ENCODE results near the gene USP19. TPM values are rescaled to one million over a fixed set of nuclear protein-coding genes. Genes with fewer than 3 reads are reported as not detected.

The USP19 gene
- total RNA-seq, 1 donor from 2014 or later: 62.6 TPM

GRCh38 chr3:49158103-49158709 lies 37.6 kb upstream of the USP19 start:
- Histone ChIP-seq H3K4me3 (ENCODE audit: low read depth, low read length) (no peak overlapping the region), H3K27me3 (ENCODE audit: control insufficient read depth, insufficient read depth, low read length) (no peaks in the 10 kb centered on the region), H3K36me3 (ENCODE audit: control insufficient read depth, insufficient read depth, low read length) (peaks cover 1% of the 10 kb centered on the region)
- no peak for DNase-seq (ENCODE audit: low read depth)
- TF ChIP-seq CTCF (IDR thresholded peaks at IDR 0.05; ENCODE audit: insufficient read depth, low read length, poor library complexity, severe bottlenecking): peak; percentile 33

DNA sequence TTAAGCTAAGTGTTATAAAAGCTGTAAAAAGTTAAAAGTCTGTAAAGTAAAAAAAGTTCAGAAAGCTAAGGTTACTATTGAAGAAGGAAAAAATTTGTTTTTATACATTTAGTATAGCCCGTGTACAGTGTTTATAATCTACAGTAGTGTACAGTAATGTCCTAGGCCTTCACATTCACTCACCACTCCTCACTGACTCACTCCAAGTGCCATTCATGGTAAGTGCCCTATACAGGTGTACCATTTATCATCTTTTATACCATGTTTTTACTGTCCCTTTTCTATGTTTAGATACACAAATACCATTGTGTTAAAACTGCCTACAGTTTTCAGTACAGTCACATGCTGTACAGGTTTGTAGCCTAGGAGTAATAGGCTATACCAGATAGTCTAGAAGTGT lies 36.7 kb upstream of the USP19 start:
- no peak for DNase-seq (ENCODE audit: low read depth)
- H3K36me3 ChIP-seq (ENCODE audit: control insufficient read depth, insufficient read depth, low read length): no peaks in the 10 kb centered on the region

GRCh38 chr3:49153349-49153912 lies 32.8 kb upstream of the USP19 start:
- Histone ChIP-seq H3K27me3 (ENCODE audit: control insufficient read depth, insufficient read depth, low read length) (peaks cover 4% of the 10 kb centered on the region), H3K4me3 (ENCODE audit: low read depth, low read length) (no peak overlapping the region), H3K36me3 (ENCODE audit: control insufficient read depth, insufficient read depth, low read length) (no peaks in the 10 kb centered on the region)
- no peak for DNase-seq (ENCODE audit: low read depth)
- no peak for TF ChIP-seq CTCF (IDR thresholded peaks at IDR 0.05; ENCODE audit: insufficient read depth, low read length, poor library complexity, severe bottlenecking)

More for the DNA sequence above, 36.7 kb upstream of the USP19 start:
- no peak for TF ChIP-seq CTCF (IDR thresholded peaks at IDR 0.05; ENCODE audit: insufficient read depth, low read length, poor library complexity, severe bottlenecking)
- Histone ChIP-seq H3K4me3 (ENCODE audit: low read depth, low read length) (no peak overlapping the region), H3K27me3 (ENCODE audit: control insufficient read depth, insufficient read depth, low read length) (no peaks in the 10 kb centered on the region)

DNA sequence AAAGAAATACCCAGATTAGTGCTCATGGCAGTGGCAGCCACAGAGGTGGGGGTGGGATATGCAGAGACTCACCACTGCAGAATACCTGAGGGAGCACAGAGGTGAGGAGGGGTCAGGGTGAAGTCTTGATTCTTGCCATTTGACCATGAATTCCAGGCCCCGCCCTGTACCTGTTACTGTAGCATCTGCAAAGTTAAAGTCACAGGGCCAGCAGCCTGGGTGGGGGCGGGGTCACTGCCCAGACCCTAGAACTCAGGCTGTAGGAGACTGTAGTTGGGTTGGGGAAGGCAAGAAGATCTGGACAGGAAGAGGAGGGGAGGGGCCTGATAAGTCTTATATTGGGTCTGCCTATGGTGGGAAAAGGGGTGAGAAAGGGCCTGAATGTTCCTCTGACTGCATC lies 31.0 kb upstream of the USP19 start:
- peaks cover 4% of the 10 kb centered on the region for H3K27me3 ChIP-seq (ENCODE audit: control insufficient read depth, insufficient read depth, low read length)
- no peak for DNase-seq (ENCODE audit: low read depth)
- TF ChIP-seq CTCF (IDR thresholded peaks at IDR 0.05; ENCODE audit: insufficient read depth, low read length, poor library complexity, severe bottlenecking): no peak
- no peaks in the 10 kb centered on the region for H3K36me3 ChIP-seq (ENCODE audit: control insufficient read depth, insufficient read depth, low read length)
- no peak overlapping the region for H3K4me3 ChIP-seq (ENCODE audit: low read depth, low read length)

- Histone ChIP-seq H3K36me3 (ENCODE audit: control insufficient read depth, insufficient read depth, low read length) (no peaks in the 10 kb centered on the region), H3K27me3 (ENCODE audit: control insufficient read depth, insufficient read depth, low read length) (peaks cover 4% of the 10 kb centered on the region), H3K4me3 (ENCODE audit: low read depth, low read length) (no peak overlapping the region)
- TF ChIP-seq CTCF (IDR thresholded peaks at IDR 0.05; ENCODE audit: insufficient read depth, low read length, poor library complexity, severe bottlenecking): no peak
- DNase-seq (ENCODE audit: low read depth): no peak
Observed at GRCh38 chr3:49148159-49148558, 27.5 kb upstream of the USP19 start.

GRCh38 chr3:49140080-49140479 lies 19.5 kb upstream of the USP19 start:
- Histone ChIP-seq H3K27me3 (ENCODE audit: control insufficient read depth, insufficient read depth, low read length) (peaks cover 5% of the 10 kb centered on the region), H3K4me3 (ENCODE audit: low read depth, low read length) (no peak overlapping the region), H3K36me3 (ENCODE audit: control insufficient read depth, insufficient read depth, low read length) (no peaks in the 10 kb centered on the region)
- no peak for TF ChIP-seq CTCF (IDR thresholded peaks at IDR 0.05; ENCODE audit: insufficient read depth, low read length, poor library complexity, severe bottlenecking)
- DNase-seq (ENCODE audit: low read depth): no peak

Measured in kidney epithelial cell (primary cell).